Liver (tissue), 9 donors: ENCODE measurements around the gene CACNA1D. TPM values are rescaled to one million over a fixed set of nuclear protein-coding genes. Genes with fewer than 3 reads are reported as not detected.

Experiments
- DNase-seq: peaks from one replicate; pipeline ENCODE4 v3.0.0-alpha.2; 2017; ENCODE audit warnings: low spot score
- H3K27ac ChIP-seq, 2 donors: one replicate each; pipeline ENCODE4 v1.7.0; 2013; ENCODE audit warnings: inconsistent platforms in 2 of 2, low read length in 2 of 2, control low read depth in 1 of 2, low read depth in 1 of 2, mild to moderate bottlenecking in 1 of 2
- H3K27me3 ChIP-seq, 4 donors: one replicate each; pipeline versions ENCODE4 v1.6.1 to v1.7.0; 2013; ENCODE audit warnings: low read length in 3 of 4, inconsistent platforms in 1 of 4, mild to moderate bottlenecking in 1 of 4, moderate library complexity in 1 of 4; ENCODE audit not compliant: control insufficient read depth in 4 of 4, insufficient read depth in 4 of 4
- H3K36me3 ChIP-seq, 4 donors: one replicate each; pipeline versions ENCODE4 v1.6.1 to v1.7.0; 2013; ENCODE audit warnings: low read length in 3 of 4, mild to moderate bottlenecking in 3 of 4, low read depth in 1 of 4, moderate library complexity in 1 of 4; ENCODE audit not compliant: control insufficient read depth in 4 of 4, insufficient read depth in 3 of 4
- H3K4me1 ChIP-seq, 4 donors: one replicate each; pipeline versions ENCODE4 v1.6.1 to v1.7.0; 2013; ENCODE audit warnings: low read length in 3 of 4, mild to moderate bottlenecking in 3 of 4, moderate library complexity in 1 of 4; ENCODE audit not compliant: control insufficient read depth in 4 of 4, insufficient read depth in 4 of 4
- H3K4me3 ChIP-seq, 3 donors: one replicate each; pipeline versions ENCODE4 v1.6.1 to v1.7.0; 2013; ENCODE audit warnings: low read length in 3 of 3, control low read depth in 1 of 3, low read depth in 1 of 3, mild to moderate bottlenecking in 1 of 3
- H3K9ac ChIP-seq, 2 donors: one replicate each; pipeline ENCODE4 v1.7.0; 2013; ENCODE audit warnings: low read length in 2 of 2, mild to moderate bottlenecking in 2 of 2, moderate library complexity in 2 of 2, control low read depth in 1 of 2, low read depth in 1 of 2
- H3K9me3 ChIP-seq, 4 donors: one replicate each; pipeline versions ENCODE4 v1.6.1 to v1.7.0; 2013; ENCODE audit warnings: low read length in 3 of 4; ENCODE audit not compliant: control insufficient read depth in 4 of 4
- EGR1 ChIP-seq, 2 donors: IDR thresholded peaks; 2 replicates each; pipeline ENCODE4 v1.6.1; 2016 to 2018; ENCODE audit warnings: antibody characterized with exemption in 2 of 2, low read depth in 2 of 2
- GABPA ChIP-seq, 2 donors: IDR thresholded peaks in 1 of 2; conservative IDR thresholded peaks in 1 of 2; 2 replicates each; pipeline ENCODE4 v1.6.1; 2016; ENCODE audit warnings: antibody characterized with exemption in 2 of 2, mild to moderate bottlenecking in 1 of 2, moderate library complexity in 1 of 2
- HNF4A ChIP-seq, 2 donors: conservative IDR thresholded peaks; 2 replicates each; pipeline ENCODE4 v1.6.1; 2016; ENCODE audit warnings: antibody characterized with exemption in 2 of 2, mild to moderate bottlenecking in 2 of 2
- HNF4G ChIP-seq: IDR thresholded peaks from 2 replicates; pipeline ENCODE4 v1.6.1; 2016; ENCODE audit warnings: antibody characterized with exemption
- JUND ChIP-seq, 2 donors: IDR thresholded peaks; 2 replicates each; pipeline ENCODE4 v1.6.1; 2016; ENCODE audit warnings: antibody characterized with exemption in 2 of 2
- RAD21 ChIP-seq, 2 donors: IDR thresholded peaks; 2 replicates each; pipeline ENCODE4 v1.6.1; 2016; ENCODE audit warnings: antibody characterized with exemption in 2 of 2, mild to moderate bottlenecking in 2 of 2
- RXRA ChIP-seq, 2 donors: IDR thresholded peaks; 2 replicates each; pipeline ENCODE4 v1.6.1; 2017 to 2018; ENCODE audit warnings: antibody characterized with exemption in 2 of 2, mild to moderate bottlenecking in 1 of 2
- WGBS: extraction: QIAGEN DNeasy Blood & Tissue Kit; methylation state at CpG from one replicate; pipeline ENCODE4 v1.1.7; 2013; 5-methylcytosine and 5-hydroxymethylcytosine counted together
- polyA plus RNA-seq, 2 donors: library from polyadenylated mRNA; stranded (reverse) in 1 of 2; unstranded in 1 of 2; fragments of 200-250 nt in 1 of 2; fragments of >200 nt in 1 of 2; fragmentation: Nextera tagmentation in 1 of 2; extraction: Ambion mirVana in 1 of 2; gene quantifications; one replicate each; pipeline versions ENCODE4 v1.2.1 to v1.2.3, GENCODE V29; 2013 to 2015
- total RNA-seq, 2 donors: library from RNA; depleted of rRNA; stranded (reverse); fragments of >200 nt; gene quantifications; one replicate each; pipeline ENCODE4 v1.2.3, GENCODE V29; 2014
- TF ChIP-seq, protein P1 (sequence below): fragments of 150-350 bp; IDR thresholded peaks from 2 replicates; pipeline ENCODE4 v1.5.1; 2017; ENCODE audit warnings: improper control_type of control experiment, low read depth, low read length; ENCODE audit not compliant: missing input control
- TF ChIP-seq, protein P2 (sequence below): IDR thresholded peaks from 2 replicates; pipeline ENCODE4 v1.6.1; 2016; ENCODE audit warnings: antibody characterized with exemption, mild to moderate bottlenecking
- TF ChIP-seq, protein P3 (sequence below): IDR thresholded peaks from 2 replicates; pipeline ENCODE4 v1.6.1; 2016; ENCODE audit warnings: antibody characterized with exemption
- TF ChIP-seq, protein P4 (sequence below): IDR thresholded peaks from 2 replicates; pipeline ENCODE4 v1.6.1; 2016; ENCODE audit warnings: antibody characterized with exemption
- donor health status: healthy.
- donor health status: healthy.
- donor health status: healthy.
- donor health status: healthy.
- donor health status: healthy.

Gene CACNA1D
- total and polyA plus RNA-seq, 4 donors = 1.8 to 18.9 (median 3.4) TPM

DNA sequence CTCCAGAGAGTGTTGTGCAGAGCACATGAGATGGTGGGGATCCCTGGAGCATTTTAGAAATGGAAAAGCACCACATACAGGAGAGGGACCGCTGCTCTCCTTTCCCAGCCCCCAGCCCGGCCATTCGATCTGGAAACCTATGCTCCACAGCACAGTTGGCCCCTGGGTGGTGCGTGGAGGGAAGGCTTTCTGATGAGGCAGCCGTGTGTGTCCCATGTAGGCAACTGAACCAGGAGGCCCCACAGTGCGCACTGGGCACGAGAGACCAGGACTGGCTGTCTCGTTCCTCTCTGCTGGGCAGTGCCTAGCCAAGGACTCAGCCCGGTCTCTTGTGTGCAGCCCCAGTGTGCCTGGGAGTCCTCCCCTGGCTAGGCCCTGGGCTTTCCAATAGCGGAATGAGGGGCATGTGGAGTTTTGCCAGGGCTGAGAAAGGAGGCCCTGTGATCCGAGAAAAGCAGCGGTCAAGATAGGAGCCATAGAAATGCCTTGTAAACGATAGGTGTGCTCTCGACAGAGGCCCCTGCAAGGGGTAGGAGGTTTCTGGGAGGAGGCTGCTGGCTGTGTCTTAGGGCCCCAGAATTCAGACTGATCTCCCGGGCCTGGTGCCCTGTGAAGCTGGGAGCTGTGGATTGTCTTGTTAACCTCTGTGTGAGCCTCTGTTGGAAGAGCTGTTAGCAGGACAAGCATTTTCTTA, 312.9 kb downstream of the CACNA1D start:
- Histone ChIP-seq H3K27me3 (no peaks in the 10 kb centered on the region), H3K4me3 (no peak overlapping the region), H3K9ac (no peak overlapping the region), H3K9me3 (no peaks in the 10 kb centered on the region), H3K36me3 (no peaks in the 10 kb centered on the region), H3K4me1 (peaks cover 0 to 6% (median 2%) of the 10 kb centered on the region in 4 donors), H3K27ac (no peak overlapping the region)
- DNase-seq = no peak
- TF ChIP-seq, protein P1, sequence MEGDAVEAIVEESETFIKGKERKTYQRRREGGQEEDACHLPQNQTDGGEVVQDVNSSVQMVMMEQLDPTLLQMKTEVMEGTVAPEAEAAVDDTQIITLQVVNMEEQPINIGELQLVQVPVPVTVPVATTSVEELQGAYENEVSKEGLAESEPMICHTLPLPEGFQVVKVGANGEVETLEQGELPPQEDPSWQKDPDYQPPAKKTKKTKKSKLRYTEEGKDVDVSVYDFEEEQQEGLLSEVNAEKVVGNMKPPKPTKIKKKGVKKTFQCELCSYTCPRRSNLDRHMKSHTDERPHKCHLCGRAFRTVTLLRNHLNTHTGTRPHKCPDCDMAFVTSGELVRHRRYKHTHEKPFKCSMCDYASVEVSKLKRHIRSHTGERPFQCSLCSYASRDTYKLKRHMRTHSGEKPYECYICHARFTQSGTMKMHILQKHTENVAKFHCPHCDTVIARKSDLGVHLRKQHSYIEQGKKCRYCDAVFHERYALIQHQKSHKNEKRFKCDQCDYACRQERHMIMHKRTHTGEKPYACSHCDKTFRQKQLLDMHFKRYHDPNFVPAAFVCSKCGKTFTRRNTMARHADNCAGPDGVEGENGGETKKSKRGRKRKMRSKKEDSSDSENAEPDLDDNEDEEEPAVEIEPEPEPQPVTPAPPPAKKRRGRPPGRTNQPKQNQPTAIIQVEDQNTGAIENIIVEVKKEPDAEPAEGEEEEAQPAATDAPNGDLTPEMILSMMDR = no peak
- no peak for TF ChIP-seq RXRA (IDR thresholded peaks at IDR 0.05)
- TF ChIP-seq HNF4A (conservative IDR thresholded peaks at IDR 0.05) = no peak
- TF ChIP-seq RAD21 (IDR thresholded peaks at IDR 0.05) = no peak
- TF ChIP-seq, protein P2, sequence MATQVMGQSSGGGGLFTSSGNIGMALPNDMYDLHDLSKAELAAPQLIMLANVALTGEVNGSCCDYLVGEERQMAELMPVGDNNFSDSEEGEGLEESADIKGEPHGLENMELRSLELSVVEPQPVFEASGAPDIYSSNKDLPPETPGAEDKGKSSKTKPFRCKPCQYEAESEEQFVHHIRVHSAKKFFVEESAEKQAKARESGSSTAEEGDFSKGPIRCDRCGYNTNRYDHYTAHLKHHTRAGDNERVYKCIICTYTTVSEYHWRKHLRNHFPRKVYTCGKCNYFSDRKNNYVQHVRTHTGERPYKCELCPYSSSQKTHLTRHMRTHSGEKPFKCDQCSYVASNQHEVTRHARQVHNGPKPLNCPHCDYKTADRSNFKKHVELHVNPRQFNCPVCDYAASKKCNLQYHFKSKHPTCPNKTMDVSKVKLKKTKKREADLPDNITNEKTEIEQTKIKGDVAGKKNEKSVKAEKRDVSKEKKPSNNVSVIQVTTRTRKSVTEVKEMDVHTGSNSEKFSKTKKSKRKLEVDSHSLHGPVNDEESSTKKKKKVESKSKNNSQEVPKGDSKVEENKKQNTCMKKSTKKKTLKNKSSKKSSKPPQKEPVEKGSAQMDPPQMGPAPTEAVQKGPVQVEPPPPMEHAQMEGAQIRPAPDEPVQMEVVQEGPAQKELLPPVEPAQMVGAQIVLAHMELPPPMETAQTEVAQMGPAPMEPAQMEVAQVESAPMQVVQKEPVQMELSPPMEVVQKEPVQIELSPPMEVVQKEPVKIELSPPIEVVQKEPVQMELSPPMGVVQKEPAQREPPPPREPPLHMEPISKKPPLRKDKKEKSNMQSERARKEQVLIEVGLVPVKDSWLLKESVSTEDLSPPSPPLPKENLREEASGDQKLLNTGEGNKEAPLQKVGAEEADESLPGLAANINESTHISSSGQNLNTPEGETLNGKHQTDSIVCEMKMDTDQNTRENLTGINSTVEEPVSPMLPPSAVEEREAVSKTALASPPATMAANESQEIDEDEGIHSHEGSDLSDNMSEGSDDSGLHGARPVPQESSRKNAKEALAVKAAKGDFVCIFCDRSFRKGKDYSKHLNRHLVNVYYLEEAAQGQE = no peak
- TF ChIP-seq, protein P3, sequence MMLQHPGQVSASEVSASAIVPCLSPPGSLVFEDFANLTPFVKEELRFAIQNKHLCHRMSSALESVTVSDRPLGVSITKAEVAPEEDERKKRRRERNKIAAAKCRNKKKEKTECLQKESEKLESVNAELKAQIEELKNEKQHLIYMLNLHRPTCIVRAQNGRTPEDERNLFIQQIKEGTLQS = no peak
- no peak for TF ChIP-seq JUND (IDR thresholded peaks at IDR 0.05)
- no peak for TF ChIP-seq EGR1 (IDR thresholded peaks at IDR 0.05; ENCODE audit: low read depth in 2 of 2)
- no peak for TF ChIP-seq GABPA (IDR thresholded peaks at IDR 0.05 in 1 of 2, conservative IDR thresholded peaks at IDR 0.05 in 1 of 2)
- TF ChIP-seq, protein P4, sequence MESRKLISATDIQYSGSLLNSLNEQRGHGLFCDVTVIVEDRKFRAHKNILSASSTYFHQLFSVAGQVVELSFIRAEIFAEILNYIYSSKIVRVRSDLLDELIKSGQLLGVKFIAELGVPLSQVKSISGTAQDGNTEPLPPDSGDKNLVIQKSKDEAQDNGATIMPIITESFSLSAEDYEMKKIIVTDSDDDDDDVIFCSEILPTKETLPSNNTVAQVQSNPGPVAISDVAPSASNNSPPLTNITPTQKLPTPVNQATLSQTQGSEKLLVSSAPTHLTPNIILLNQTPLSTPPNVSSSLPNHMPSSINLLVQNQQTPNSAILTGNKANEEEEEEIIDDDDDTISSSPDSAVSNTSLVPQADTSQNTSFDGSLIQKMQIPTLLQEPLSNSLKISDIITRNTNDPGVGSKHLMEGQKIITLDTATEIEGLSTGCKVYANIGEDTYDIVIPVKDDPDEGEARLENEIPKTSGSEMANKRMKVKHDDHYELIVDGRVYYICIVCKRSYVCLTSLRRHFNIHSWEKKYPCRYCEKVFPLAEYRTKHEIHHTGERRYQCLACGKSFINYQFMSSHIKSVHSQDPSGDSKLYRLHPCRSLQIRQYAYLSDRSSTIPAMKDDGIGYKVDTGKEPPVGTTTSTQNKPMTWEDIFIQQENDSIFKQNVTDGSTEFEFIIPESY = no peak
- TF ChIP-seq HNF4G = no peak
- WGBS = 88% methylated on average over 15 of the region's 15 CpGs

DNA sequence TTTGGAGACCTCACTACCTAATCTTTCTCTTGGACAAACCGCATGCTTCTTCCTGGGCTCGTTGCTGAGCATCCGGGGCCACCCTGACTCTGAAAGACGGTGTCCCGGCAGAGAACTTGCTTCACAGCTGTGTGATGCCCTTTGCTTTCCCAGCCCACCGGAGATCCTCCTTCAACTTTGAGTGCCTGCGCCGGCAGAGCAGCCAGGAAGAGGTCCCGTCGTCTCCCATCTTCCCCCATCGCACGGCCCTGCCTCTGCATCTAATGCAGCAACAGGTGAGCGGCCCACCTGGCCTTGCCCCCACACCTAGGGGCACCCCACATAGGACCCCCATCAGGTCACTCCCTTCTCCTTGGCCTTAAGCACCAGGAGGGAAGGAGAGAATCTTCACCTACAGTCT, 314.1 kb downstream of the CACNA1D start:
- no peak for TF ChIP-seq HNF4G
- H3K4me1 ChIP-seq = peaks cover 0 to 6% (median 2%) of the 10 kb centered on the region in 4 donors
- no peak overlapping the region for H3K9ac ChIP-seq
- no peak overlapping the region for H3K4me3 ChIP-seq
- no peaks in the 10 kb centered on the region for H3K9me3 ChIP-seq
- no peaks in the 10 kb centered on the region for H3K27me3 ChIP-seq
- 96% methylated on average over 13 of the region's 13 CpGs for WGBS
- DNase-seq = no peak
- no peak overlapping the region for H3K27ac ChIP-seq
- H3K36me3 ChIP-seq = no peaks in the 10 kb centered on the region
